GM21447 (cell line): ENCODE data around the gene PTPRG.

Experiments used
- ATAC-seq: cut with Tn5 transposase; IDR thresholded peaks from one replicate; pipeline ENCODE4 v1.9.1; 2021; ENCODE audit not compliant: unreplicated experiment

PTPRG gene

DNA sequence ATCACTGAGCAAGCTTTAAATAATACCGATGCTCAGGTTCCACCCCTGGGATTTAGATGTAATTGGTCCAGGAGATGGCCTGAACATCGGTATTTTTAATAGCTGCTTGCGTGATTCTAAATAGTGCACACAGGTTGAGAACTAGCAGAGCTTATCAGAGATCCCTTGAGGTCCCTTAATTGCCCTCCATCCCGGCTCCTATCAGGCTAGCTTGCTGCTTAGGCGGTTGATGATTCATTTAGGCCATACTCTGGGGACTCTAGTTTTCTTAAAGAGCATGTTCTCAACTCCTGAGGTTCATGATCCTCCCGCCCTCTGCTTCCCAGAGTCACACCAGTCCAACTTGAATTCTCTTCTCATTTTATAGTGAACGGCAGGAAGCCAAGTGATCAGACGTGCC lies 531.7 kb downstream of the PTPRG start:
- ATAC-seq: no peak

GRCh38 chr3:62094461-62094860 lies 533.1 kb downstream of the PTPRG start:
- ATAC-seq: no peak

DNA sequence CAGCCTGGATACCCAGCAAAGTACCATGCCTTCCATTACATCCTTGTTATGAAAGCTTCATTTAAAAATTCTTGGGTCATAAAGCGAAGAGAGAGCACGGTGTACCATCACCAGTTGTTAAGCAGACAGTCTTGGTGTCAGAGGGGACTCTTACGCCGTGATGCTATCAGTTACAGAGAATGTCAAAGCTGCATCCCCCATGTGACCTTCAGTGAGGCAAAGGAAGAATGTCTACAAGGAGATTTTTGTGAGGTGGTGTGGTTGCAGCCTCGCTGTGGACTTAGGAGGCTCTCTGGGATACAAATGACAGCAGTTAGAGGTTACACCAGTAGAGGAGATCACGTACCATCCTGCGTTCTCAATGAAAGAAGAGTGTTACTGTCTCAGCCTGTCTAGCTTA lies 533.7 kb downstream of the PTPRG start:
- no peak for ATAC-seq

- ATAC-seq: no peak
These were observed 534.4 kb downstream of the PTPRG start for GRCh38 chr3:62095756-62096155.

DNA sequence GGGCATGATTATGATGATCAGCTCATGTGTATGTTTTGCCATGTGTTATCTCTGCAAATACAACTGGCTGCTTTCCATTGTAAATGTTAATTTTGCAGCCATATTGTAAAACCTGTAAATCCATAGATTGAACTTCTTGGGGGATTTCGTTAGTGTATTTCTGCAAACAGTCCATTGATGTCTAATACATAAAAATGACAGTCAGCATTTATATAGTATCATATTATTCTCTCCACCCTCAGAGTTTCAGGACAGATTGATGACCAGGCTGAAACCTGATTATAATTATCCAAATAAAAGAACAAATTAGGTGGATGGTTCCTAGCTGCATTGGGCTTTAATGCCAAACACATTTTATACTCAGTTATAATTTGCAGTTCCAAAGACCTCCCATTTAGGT lies 535.1 kb downstream of the PTPRG start:
- ATAC-seq: no peak

GRCh38 chr3:62097121-62097520 lies 535.8 kb downstream of the PTPRG start:
- ATAC-seq: no peak

- ATAC-seq: no peak
These were observed 537.4 kb downstream of the PTPRG start for GRCh38 chr3:62098646-62099365.

GRCh38 chr3:62100282-62100989 lies 539.1 kb downstream of the PTPRG start:
- ATAC-seq: no peak

DNA sequence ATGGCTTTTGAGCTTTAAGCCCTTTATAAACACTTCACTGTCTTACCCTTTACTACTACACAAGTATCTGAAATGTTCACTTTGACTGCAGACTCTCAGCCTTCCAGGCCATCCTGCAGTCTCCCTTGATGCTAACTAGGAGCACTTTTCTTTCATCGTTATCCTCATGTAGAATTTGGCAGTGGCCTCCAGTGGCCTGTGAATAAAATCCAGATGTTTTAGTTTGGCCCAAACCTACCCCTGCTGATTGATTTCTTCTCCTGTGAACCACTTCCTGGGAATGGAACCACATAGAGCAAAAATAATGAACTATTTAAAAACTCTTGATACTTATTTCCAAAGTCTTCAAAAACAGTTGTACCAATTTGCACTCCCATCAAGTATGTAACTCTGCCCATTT lies 540.1 kb downstream of the PTPRG start:
- ATAC-seq: no peak

- ATAC-seq: no peak
These were observed 542.2 kb downstream of the PTPRG start for GRCh38 chr3:62103531-62103930.

- no peak for ATAC-seq
These were observed 548.2 kb downstream of the PTPRG start for GRCh38 chr3:62109534-62109933.

DNA sequence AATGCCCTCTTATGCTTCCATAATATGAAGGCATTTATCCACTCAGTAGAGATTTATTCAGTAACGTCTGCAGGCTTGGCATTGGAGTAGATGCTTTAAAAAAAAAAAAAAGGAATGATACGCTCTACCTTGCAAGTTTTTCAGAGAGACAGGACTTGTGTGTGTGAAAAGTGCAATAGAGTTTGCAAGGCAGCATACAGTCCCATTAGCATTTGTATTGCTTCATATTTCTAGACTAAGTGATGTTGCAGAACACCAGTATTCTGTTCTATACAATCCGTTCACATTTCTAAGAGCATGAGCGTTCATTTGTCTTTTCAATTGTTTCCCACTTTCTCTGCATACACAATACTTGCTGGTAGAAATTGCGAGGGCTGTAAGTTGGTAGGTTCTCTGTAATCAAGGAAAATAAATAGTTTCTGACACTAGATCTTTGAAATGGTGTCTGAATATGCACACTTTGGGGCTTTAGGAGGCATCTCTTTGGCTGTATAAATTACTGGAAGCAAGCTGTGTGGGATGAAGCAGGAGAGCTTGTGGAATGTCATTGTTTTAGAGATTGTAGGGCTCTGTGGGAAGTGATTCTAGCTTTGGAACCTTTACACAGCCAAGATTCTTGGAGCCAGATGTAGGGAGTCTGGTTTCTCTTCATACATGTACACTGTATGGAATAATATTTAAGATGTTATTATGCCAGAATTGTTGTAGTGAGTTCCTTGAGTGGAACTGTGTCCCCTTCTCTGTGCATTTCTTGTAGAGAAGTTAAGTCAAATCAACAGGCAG lies 549.3 kb downstream of the PTPRG start:
- no peak for ATAC-seq

DNA sequence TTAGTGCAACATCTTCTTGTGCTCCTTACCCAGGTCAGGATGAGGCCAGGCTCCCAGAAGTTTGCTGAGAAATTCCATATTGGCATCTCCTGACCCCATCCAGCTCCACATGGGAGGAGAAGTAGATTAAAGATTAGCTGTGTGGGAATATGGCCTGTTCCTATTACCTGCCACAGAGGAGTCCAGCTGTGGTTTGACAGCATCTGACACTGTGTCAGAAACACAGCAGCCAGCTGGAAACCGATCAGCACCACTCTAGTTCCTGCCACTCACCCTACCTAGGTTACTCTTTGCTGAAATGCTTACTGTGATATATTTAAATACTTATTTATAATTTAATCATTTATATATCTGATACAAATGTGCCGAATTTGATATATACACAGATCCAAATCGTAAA lies 551.7 kb downstream of the PTPRG start:
- no peak for ATAC-seq

- no peak for ATAC-seq
These were observed 553.4 kb downstream of the PTPRG start for GRCh38 chr3:62114763-62115162.

- ATAC-seq: no peak
These were observed 556.7 kb downstream of the PTPRG start for GRCh38 chr3:62117903-62118548.

DNA sequence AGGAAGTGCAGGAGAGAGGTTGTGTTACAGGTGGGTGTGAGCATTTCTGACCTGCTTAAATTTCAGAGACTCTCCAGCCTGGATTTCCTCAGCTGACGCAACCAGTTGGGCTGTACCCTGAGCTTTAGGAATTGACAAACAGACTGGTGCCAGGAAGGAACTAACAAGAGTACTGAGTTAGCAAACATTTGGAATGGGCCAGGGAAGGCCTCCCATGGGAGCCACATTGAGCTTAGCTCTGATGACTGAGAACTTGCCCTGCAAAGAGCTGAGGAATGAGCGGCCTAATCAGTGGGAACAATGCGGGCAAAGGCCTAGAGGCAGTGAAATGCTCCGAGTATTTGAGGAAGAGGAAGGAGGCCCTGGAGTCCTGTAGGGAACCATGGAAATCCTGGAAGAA lies 557.8 kb downstream of the PTPRG start:
- no peak for ATAC-seq

DNA sequence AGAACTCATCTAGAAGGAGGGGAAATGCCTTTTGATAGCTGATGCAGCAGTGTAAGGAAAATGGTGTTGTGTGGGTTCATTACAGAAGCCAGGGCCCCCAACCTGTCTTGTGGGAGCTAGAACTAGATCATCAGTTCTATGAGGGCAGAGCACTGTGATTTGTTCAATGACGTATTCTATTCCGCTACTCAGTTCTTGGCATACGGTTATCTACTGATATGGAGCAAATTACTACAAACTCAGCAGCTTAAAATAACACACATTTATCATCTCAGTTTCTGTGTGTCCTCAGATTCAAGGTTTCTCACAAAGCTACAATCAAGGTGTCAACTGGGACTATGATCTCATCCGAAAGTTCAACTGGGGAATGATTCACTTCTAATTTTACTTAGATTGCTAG lies 561.4 kb downstream of the PTPRG start:
- ATAC-seq: no peak

- no peak for ATAC-seq
These were observed 564.0 kb downstream of the PTPRG start for GRCh38 chr3:62125380-62125779.

GRCh38 chr3:62127116-62127515 lies 565.7 kb downstream of the PTPRG start:
- ATAC-seq: no peak

DNA sequence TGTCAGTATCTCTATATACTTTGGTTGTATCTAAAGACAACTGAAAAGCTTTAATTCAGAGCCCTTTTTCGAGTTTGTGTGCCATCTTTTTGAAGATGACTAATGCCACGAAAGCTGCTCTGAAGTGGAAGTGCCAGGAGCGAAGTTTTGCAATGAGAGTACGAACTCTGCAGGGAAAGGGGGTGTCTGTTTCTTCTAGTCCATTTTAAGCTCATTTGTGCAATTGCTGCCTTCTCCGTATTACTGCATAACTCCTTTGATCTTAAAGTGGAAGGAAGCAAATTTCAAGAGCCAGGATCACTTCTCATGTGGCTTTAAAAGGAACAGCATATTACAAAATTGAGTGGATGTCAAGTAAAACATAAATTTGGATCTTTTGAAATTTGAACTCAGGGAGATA lies 566.7 kb downstream of the PTPRG start:
- ATAC-seq: no peak

DNA sequence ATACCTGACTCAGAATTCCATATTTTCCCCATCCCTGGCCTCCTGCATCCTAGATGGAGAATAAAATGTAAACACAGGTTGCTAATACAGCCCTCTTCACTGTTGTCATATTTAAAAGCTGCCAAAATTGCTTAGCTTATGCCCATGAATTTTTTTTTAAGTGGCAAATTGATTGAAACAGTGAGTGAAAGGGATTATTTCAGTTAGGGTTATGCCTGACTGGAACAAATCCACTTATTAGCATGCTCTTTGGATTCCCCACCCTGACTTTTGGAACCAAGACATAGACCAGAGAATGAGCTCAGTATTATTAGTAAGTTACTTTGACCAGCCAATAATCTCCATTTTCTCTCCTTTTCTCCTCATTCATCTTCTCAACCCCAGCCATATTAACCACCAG lies 567.3 kb downstream of the PTPRG start:
- no peak for ATAC-seq
